Uterus (tissue), 4 donors: ENCODE data around the gene MAN2B1. TPM values are rescaled to one million over a fixed set of nuclear protein-coding genes. Genes with fewer than 3 reads are reported as not detected.
"Not testable (repeated sequence)": the region's sequence is repeated elsewhere in the genome, so short reads cannot be mapped to it uniquely, and the experiment has no call there.

Source experiments
- DNase-seq, 2 donors: peaks; one replicate each; pipeline ENCODE4 v3.0.0-alpha.2; 2019 to 2020
- H3K27ac ChIP-seq, 2 donors: fragments of 200-600 bp; sonication (generic); 1 replicate in 1 of 2; 2 replicates in 1 of 2; pipeline ENCODE4 v1.5.1; 2016 to 2018
- H3K27me3 ChIP-seq, 2 donors: fragments of 200-600 bp; sonication (generic); one replicate each; pipeline ENCODE4 v1.5.1; 2018 to 2019; ENCODE audit warnings: control low read depth in 1 of 2
- H3K36me3 ChIP-seq, 2 donors: fragments of 200-600 bp; sonication (generic); one replicate each; pipeline ENCODE4 v1.5.1; 2019; ENCODE audit warnings: control low read depth in 1 of 2
- H3K4me1 ChIP-seq, 2 donors: fragments of 200-600 bp; sonication (generic); one replicate each; pipeline ENCODE4 v1.5.1; 2018 to 2019; ENCODE audit warnings: control low read depth in 1 of 2
- H3K4me3 ChIP-seq, 2 donors: fragments of 200-600 bp; sonication (generic); 1 replicate in 1 of 2; 2 replicates in 1 of 2; pipeline ENCODE4 v1.5.1; 2018 to 2019; ENCODE audit warnings: mild to moderate bottlenecking in 1 of 2
- H3K9me3 ChIP-seq, 2 donors: fragments of 200-600 bp; sonication (generic); one replicate each; pipeline ENCODE4 v1.5.1; 2019; ENCODE audit warnings: control low read depth in 1 of 2
- CTCF ChIP-seq, 4 experiments: fragments of 200-600 bp in 2 of 4; fragments of 450-650 bp in 2 of 4; sonication (generic) in 2 of 4; IDR thresholded peaks; one replicate each; pipeline ENCODE4 v1.5.1; 2016 to 2019; ENCODE audit warnings: antibody characterized with exemption in 4 of 4, mild to moderate bottlenecking in 2 of 4, moderate library complexity in 1 of 4
- POLR2A ChIP-seq, 2 donors: fragments of 450-650 bp; IDR thresholded peaks; one replicate each; pipeline ENCODE4 v1.6.1; 2016; ENCODE audit warnings: antibody characterized with exemption in 2 of 2, mild to moderate bottlenecking in 1 of 2, moderate library complexity in 1 of 2
- intact Hi-C: fragments of 100-400 bp; cut with DNase I; formaldehyde crosslinking; loops from one replicate; pipeline ENCODE4 v1.15.1; 2023; ENCODE audit warnings: low total_unique reads
- total RNA-seq, 4 donors: library from RNA; depleted of rRNA in 3 of 4; stranded (reverse); fragments of >200 nt in 3 of 4; gene quantifications; one replicate each; pipeline versions ENCODE4 v1.1.0 to v1.2.4, GENCODE V29; 2014 to 2023
- donor health status: DM: yes; HTN: yes; CAD: no.

Gene MAN2B1
- total RNA-seq, 4 donors from 2014 or later, result 15.9 to 54.1 (median 42.8) TPM

- no peak for DNase-seq
- intact Hi-C loops, result no loop called here
- H3K36me3 ChIP-seq, result no peaks in the 10 kb centered on the region
Measured at GRCh38 chr19:12646551-12646950, 20.0 kb downstream of the MAN2B1 start.

GRCh38 chr19:12643716-12644115 is 22.8 kb downstream of the MAN2B1 start:
- H3K4me3 ChIP-seq, DNase-seq, H3K9me3 ChIP-seq, H3K36me3 ChIP-seq, H3K27ac ChIP-seq, H3K4me1 ChIP-seq, H3K27me3 ChIP-seq, intact Hi-C loops: not testable (repeated sequence)

More at GRCh38 chr19:12646551-12646950, 20.0 kb downstream of the MAN2B1 start:
- Histone ChIP-seq H3K27ac (no peak overlapping the region), H3K4me3 (no peak overlapping the region), H3K4me1 (peaks cover 0 to 9% of the 10 kb centered on the region in 2 donors), H3K27me3 (no peaks in the 10 kb centered on the region), H3K9me3 (no peaks in the 10 kb centered on the region)
- TF ChIP-seq CTCF (IDR thresholded peaks at IDR 0.05), result no peak
- no peak for TF ChIP-seq POLR2A (IDR thresholded peaks at IDR 0.05)

GRCh38 chr19:12642506-12642905 is 24.0 kb downstream of the MAN2B1 start:
- Histone ChIP-seq H3K27me3 (no peaks in the 10 kb centered on the region), H3K9me3 (no peaks in the 10 kb centered on the region), H3K4me1 (no peaks in the 10 kb centered on the region), H3K27ac (no peak overlapping the region), H3K4me3 (no peak overlapping the region), H3K36me3 (no peaks in the 10 kb centered on the region)
- intact Hi-C loops, result no loop called here
- TF ChIP-seq CTCF (IDR thresholded peaks at IDR 0.05), result no peak
- TF ChIP-seq POLR2A (IDR thresholded peaks at IDR 0.05), result no peak
- DNase-seq, result no peak

GRCh38 chr19:12641456-12641855 is 25.1 kb downstream of the MAN2B1 start:
- Histone ChIP-seq H3K4me3 (no peak overlapping the region), H3K27ac (no peak overlapping the region), H3K4me1 (no peaks in the 10 kb centered on the region), H3K27me3 (no peaks in the 10 kb centered on the region), H3K9me3 (no peaks in the 10 kb centered on the region), H3K36me3 (no peaks in the 10 kb centered on the region)
- no peak for DNase-seq
- intact Hi-C loops, result no loop called here
- TF ChIP-seq POLR2A (IDR thresholded peaks at IDR 0.05) (no peak), CTCF (IDR thresholded peaks at IDR 0.05) (no peak)

GRCh38 chr19:12639901-12640613 is 26.5 kb downstream of the MAN2B1 start:
- Histone ChIP-seq H3K27ac (no peak overlapping the region), H3K4me3 (no peak overlapping the region), H3K36me3 (no peaks in the 10 kb centered on the region), H3K4me1 (no peaks in the 10 kb centered on the region), H3K9me3 (no peaks in the 10 kb centered on the region), H3K27me3 (no peaks in the 10 kb centered on the region)
- peak; percentile 72 to 74 for DNase-seq
- intact Hi-C loops, result no loop called here
- peak; percentile 60 to 79 (median 64) for TF ChIP-seq CTCF (IDR thresholded peaks at IDR 0.05)
- no peak for TF ChIP-seq POLR2A (IDR thresholded peaks at IDR 0.05)
